ENCODE results near the gene KCNH5.

The KCNH5 gene

DNA sequence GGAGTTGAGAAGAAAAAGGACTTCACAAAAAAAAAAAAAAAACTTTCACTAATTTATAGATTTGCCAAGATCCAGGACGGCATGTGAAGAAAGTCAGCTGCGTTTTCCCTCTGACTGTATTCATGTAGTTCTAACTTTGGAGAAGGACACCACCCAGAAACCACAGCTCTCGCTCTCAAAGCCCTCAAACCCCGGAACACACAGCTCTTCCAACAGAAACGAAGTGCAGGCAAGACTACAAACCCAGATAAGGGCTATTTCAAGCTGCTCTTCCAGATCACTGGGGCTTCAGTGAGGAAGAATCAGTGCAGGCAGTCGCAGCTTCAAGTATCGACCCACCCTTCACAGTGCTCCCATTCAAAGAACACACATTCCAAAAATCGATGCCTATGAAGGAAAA, 13.2 kb downstream of the KCNH5 start:
- Mint-ChIP-seq H3K27ac (no peak overlapping the region), H3K9me3 (no peaks in the 10 kb centered on the region), H3K4me3 (no peak overlapping the region), H3K27me3 (ENCODE audit: low read depth) (no peaks in the 10 kb centered on the region), H3K36me3 (ENCODE audit: low read depth) (no peaks in the 10 kb centered on the region), H3K4me1 (ENCODE audit: low read depth) (no peaks in the 10 kb centered on the region)
- DNase-seq (ENCODE audit: low spot score) = no peak

DNA sequence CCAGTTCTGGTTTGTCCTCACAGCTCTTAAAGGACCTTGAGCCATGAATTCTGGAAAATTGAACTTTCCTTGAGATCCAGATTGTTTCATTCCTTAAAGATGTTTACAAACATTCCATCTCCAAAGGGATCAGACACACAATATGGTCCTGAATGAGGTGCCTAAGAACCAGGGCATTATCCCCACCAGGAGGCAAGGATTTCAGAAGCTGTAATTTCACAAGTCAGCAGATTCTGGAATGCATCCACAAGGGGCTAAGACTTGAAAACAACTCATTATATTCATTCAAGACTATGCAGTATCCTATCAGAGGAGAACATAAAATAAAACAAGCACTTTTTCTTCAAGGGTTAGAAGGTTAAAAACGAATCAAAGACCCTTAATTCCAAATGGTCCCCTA, 15.1 kb downstream of the KCNH5 start:
- no peaks in the 10 kb centered on the region for H3K27me3 Mint-ChIP-seq (ENCODE audit: low read depth)
- H3K4me1 Mint-ChIP-seq (ENCODE audit: low read depth) = no peaks in the 10 kb centered on the region
- DNase-seq (ENCODE audit: low spot score) = no peak
- H3K9me3 Mint-ChIP-seq = no peaks in the 10 kb centered on the region
- H3K36me3 Mint-ChIP-seq (ENCODE audit: low read depth) = no peaks in the 10 kb centered on the region
- no peak overlapping the region for H3K4me3 Mint-ChIP-seq
- no peak overlapping the region for H3K27ac Mint-ChIP-seq

DNA sequence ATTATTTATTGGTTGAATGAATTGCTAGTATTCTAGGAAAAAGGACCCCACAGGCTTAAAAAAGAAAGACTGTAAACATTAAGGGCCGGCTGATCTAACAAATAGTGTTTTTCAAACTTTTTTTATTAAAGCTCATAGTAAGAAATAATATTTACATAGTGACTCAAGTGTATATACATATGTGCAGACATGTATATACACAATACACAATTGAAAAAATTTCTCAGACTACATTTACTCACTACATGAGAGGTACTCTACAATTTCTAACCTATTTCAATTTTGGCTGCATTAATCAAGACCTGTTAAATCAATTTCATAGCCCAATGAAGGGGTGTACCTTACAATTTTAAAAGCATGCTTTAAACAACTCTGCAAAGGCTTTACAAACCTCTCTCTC, 17.5 kb downstream of the KCNH5 start:
- no peak for DNase-seq (ENCODE audit: low spot score)
- Mint-ChIP-seq H3K27me3 (ENCODE audit: low read depth) (no peaks in the 10 kb centered on the region), H3K27ac (no peak overlapping the region), H3K9me3 (no peaks in the 10 kb centered on the region), H3K36me3 (ENCODE audit: low read depth) (no peaks in the 10 kb centered on the region), H3K4me3 (no peak overlapping the region), H3K4me1 (ENCODE audit: low read depth) (no peaks in the 10 kb centered on the region)

DNA sequence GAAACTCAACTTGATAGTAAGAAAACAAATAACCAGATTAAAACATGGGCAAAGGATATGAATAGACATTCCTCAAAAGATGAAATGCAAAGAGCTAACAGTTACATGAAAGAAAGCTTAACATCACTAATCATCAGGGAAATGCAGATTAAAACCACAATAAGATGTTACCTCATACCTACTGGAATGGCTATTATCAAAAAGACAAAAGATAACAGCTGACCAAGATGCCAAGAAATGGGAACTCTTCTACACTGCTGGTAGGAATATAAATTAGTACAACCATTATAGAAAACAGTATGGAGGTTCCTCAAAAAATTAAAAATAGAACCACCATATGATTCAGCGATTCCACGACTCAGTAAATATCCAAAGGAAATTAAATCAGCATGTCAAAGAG, 18.8 kb downstream of the KCNH5 start:
- Mint-ChIP-seq H3K4me1 (ENCODE audit: low read depth) (no peaks in the 10 kb centered on the region), H3K27ac (no peak overlapping the region), H3K4me3 (no peak overlapping the region), H3K36me3 (ENCODE audit: low read depth) (no peaks in the 10 kb centered on the region), H3K27me3 (ENCODE audit: low read depth) (no peaks in the 10 kb centered on the region), H3K9me3 (no peaks in the 10 kb centered on the region)
- DNase-seq (ENCODE audit: low spot score) = no peak

DNA sequence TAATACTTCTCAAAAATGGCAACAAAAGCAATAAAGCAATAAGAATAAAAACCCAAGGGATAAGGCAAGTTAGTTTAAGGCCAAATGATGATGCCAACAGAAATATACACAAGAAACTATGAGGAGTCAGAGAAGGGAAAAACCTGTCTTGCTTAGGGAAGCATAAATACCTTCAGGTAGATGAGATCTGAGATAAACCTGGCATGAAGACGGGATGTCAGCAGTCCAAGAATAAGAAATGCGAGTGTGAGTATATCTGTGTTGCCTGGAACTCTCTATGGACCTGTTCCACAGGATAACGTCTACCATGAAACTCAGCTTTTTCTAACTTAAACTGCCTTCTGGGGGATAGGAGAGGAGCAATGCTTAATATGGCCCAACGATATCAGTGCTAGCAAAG, 30.6 kb downstream of the KCNH5 start:
- DNase-seq (ENCODE audit: low spot score) = no peak
- Mint-ChIP-seq H3K36me3 (ENCODE audit: low read depth) (no peaks in the 10 kb centered on the region), H3K27me3 (ENCODE audit: low read depth) (no peaks in the 10 kb centered on the region), H3K4me3 (no peak overlapping the region), H3K27ac (no peak overlapping the region), H3K9me3 (no peaks in the 10 kb centered on the region), H3K4me1 (ENCODE audit: low read depth) (no peaks in the 10 kb centered on the region)

DNA sequence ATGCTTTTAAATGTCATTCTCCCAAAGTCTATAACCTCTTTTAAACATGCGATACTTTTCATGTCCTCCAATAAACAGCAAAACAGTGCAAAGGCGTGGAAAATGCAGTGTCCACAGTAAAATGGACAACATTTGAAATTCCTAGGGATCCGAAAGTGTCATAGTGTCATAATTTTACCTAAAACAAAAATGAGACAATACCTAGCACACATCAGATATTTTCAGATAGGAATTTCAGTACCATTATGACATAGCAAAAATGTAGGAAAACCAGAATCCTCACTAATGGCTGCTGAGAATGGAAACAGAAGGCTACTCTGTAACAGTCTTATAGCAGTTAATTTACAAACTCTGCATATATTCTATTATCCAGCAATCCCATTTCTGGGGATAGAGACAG, 33.1 kb downstream of the KCNH5 start:
- H3K9me3 Mint-ChIP-seq = no peaks in the 10 kb centered on the region
- no peak overlapping the region for H3K4me3 Mint-ChIP-seq
- no peaks in the 10 kb centered on the region for H3K36me3 Mint-ChIP-seq (ENCODE audit: low read depth)
- no peaks in the 10 kb centered on the region for H3K27me3 Mint-ChIP-seq (ENCODE audit: low read depth)
- H3K27ac Mint-ChIP-seq = no peak overlapping the region
- no peak for DNase-seq (ENCODE audit: low spot score)
- H3K4me1 Mint-ChIP-seq (ENCODE audit: low read depth) = no peaks in the 10 kb centered on the region

DNA sequence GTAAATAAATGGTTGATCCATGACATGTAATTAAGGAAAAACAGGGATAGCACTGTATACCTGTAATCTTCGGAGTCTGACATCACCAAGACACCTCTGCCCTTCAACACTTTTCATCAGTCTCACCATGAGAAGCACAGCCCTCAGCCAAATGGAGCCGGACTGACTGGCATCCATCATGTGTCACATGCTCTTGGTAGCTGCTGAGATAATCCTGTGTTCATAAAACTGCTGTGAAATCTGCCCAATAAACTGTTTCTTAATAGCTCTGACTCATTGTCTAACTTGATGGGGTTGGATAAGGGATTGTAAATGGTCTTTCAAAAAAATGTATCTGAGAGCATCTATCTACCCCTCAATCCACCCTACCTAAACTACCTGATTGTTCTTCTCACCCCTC, 33.6 kb downstream of the KCNH5 start:
- Mint-ChIP-seq H3K36me3 (ENCODE audit: low read depth) (no peaks in the 10 kb centered on the region), H3K27ac (no peak overlapping the region), H3K27me3 (ENCODE audit: low read depth) (no peaks in the 10 kb centered on the region), H3K9me3 (no peaks in the 10 kb centered on the region), H3K4me3 (no peak overlapping the region), H3K4me1 (ENCODE audit: low read depth) (no peaks in the 10 kb centered on the region)
- no peak for DNase-seq (ENCODE audit: low spot score)

DNA sequence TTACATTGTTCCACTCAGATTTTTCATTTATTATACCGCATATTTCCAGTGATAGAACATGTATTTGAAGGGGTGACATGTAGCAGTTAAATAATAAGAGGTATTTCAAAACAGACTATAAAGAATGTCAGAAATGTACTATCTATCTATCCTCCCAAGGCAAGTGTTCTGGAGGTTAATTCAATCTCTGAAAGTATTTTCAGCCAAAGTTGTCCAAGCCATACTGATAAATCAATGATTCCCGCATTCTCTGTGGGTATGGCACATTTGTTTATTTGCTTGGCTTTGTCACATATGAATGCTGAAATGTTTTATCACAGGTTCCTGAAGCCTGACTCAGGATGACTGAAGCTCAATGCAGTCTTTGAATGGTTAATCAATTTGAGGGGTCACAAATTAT, 35.8 kb downstream of the KCNH5 start:
- no peak for DNase-seq (ENCODE audit: low spot score)
- Mint-ChIP-seq H3K4me1 (ENCODE audit: low read depth) (no peaks in the 10 kb centered on the region), H3K27ac (no peak overlapping the region), H3K27me3 (ENCODE audit: low read depth) (no peaks in the 10 kb centered on the region), H3K36me3 (ENCODE audit: low read depth) (no peaks in the 10 kb centered on the region), H3K9me3 (no peaks in the 10 kb centered on the region), H3K4me3 (no peak overlapping the region)

DNA sequence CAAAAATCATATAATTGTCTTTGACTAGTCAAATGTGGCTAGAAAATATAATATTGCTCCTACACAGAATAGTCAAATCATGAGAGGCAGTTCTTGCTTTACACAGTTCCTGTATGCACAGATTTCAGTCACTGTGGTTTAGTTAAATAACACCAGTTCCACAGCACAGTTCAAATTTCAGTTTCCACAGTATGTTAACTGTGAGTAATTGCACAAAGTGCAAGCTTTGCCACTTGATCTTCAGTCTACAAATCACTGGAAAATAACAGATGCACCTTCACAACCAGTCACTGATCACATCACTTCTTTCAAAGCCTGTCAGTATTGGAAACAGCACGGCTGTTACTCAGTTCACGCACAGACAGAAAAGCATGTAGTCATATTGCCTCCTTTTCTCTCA, 38.7 kb downstream of the KCNH5 start:
- Mint-ChIP-seq H3K4me1 (ENCODE audit: low read depth) (no peaks in the 10 kb centered on the region), H3K4me3 (no peak overlapping the region), H3K36me3 (ENCODE audit: low read depth) (no peaks in the 10 kb centered on the region), H3K27me3 (ENCODE audit: low read depth) (no peaks in the 10 kb centered on the region), H3K9me3 (no peaks in the 10 kb centered on the region), H3K27ac (no peak overlapping the region)
- no peak for DNase-seq (ENCODE audit: low spot score)

DNA sequence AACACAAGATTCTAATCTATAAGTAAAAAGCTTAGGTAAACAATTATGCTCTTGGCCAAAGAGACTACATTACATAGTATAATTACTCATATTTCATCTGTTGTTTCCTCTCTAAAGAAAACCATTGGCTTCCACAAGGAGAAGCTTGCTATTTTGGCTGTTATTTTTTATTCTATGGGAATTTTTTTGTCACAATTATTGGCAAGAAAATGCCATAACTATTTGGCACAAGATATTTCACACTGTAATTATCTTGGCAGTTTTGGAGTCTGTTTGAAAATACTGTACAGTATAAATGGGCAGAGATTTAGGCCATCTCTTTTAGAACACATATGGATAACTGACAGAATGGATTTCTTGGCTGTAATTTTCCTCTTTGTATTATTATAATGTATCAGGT, 51.2 kb downstream of the KCNH5 start:
- Mint-ChIP-seq H3K27me3 (ENCODE audit: low read depth) (no peaks in the 10 kb centered on the region), H3K4me1 (ENCODE audit: low read depth) (no peaks in the 10 kb centered on the region), H3K9me3 (no peaks in the 10 kb centered on the region), H3K36me3 (ENCODE audit: low read depth) (no peaks in the 10 kb centered on the region), H3K27ac (no peak overlapping the region), H3K4me3 (no peak overlapping the region)
- no peak for DNase-seq (ENCODE audit: low spot score)

DNA sequence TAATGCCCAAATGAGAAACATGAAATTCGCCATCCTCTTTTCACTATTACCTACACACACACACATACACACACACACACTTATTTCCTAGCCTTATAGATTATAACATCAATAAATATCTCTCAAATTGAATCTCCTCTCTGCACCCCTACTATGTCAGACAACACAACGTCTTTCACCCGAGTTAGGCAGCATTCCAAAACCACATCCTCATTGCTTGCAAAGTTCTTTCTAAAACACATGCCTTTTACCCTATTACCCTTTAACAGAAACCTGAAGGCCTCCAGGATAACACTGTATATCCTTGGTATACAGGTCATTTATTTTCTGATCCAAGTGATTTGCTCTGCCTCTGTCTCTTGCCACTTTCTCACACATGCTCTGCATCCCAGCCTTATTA, 56.3 kb downstream of the KCNH5 start:
- Mint-ChIP-seq H3K27me3 (ENCODE audit: low read depth) (no peaks in the 10 kb centered on the region), H3K36me3 (ENCODE audit: low read depth) (no peaks in the 10 kb centered on the region)
- no peak for DNase-seq (ENCODE audit: low spot score)

DNA sequence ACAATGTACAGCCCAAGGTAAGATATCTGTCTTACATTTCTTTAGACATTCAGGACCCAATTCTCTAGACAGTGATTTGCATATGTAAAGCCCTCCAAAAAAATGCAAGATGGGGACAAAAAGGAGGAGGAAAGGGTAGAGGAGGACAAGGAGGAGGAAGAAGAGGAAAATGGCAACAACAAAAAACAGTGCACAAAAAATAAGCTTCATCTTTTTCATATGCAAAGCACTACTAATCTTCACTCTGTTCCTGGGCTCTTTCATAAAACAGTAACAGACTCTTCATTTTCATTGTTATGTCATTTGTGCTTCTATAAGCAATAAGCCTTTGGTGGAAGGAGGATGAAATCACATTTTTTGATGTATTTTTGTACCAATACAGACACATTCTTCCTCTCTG, 61.4 kb downstream of the KCNH5 start:
- Mint-ChIP-seq H3K4me3 (no peak overlapping the region), H3K9me3 (no peaks in the 10 kb centered on the region), H3K27me3 (ENCODE audit: low read depth) (no peaks in the 10 kb centered on the region), H3K27ac (no peak overlapping the region), H3K4me1 (ENCODE audit: low read depth) (no peaks in the 10 kb centered on the region), H3K36me3 (ENCODE audit: low read depth) (no peaks in the 10 kb centered on the region)
- no peak for DNase-seq (ENCODE audit: low spot score)

More for the DNA sequence above, 56.3 kb downstream of the KCNH5 start:
- H3K27ac Mint-ChIP-seq = no peak overlapping the region
- H3K9me3 Mint-ChIP-seq = no peaks in the 10 kb centered on the region
- no peak overlapping the region for H3K4me3 Mint-ChIP-seq
- H3K4me1 Mint-ChIP-seq (ENCODE audit: low read depth) = no peaks in the 10 kb centered on the region

DNA sequence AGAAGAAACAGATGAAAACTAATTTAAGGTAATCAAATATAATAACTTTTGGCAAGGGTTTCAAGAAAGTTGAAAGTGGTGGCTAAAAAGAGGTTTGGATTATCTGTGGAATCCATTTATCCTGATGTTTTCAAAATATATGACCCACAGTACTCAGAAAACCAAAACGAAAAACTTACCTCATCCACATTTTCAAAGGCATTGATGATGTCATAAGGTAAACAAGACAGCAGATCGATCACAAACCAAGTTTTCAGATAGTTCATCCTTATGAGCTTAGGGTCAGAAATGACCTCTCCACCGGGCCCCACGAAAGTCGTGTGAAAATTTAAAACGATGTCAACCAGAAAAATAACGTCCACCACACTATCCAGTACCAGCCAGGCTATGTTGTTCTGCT, 64.6 kb downstream of the KCNH5 start:
- no peak overlapping the region for H3K4me3 Mint-ChIP-seq
- no peaks in the 10 kb centered on the region for H3K9me3 Mint-ChIP-seq
- no peak for DNase-seq (ENCODE audit: low spot score)
- H3K36me3 Mint-ChIP-seq (ENCODE audit: low read depth) = no peaks in the 10 kb centered on the region
- no peaks in the 10 kb centered on the region for H3K27me3 Mint-ChIP-seq (ENCODE audit: low read depth)
- H3K4me1 Mint-ChIP-seq (ENCODE audit: low read depth) = no peaks in the 10 kb centered on the region
- no peak overlapping the region for H3K27ac Mint-ChIP-seq

DNA sequence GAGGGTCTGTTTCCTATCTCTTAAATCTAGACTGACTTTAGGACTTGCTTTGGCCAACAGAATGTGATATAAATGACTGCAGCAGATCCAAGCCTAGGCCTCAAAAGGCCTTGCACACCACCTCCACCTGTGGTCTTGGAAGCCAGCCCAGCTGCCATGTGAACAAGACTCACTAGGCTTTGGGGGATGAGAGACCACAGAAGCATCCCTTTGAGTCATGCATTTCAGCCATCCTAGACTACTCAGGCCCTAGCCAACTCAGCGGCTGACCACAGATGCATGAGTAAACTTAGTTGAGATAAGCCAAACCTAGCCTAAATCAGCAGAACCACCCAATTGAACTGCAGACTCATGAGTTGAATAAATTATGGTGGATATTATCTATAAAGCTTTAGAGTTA, 87.7 kb downstream of the KCNH5 start:
- no peaks in the 10 kb centered on the region for H3K4me1 Mint-ChIP-seq (ENCODE audit: low read depth)
- H3K27ac Mint-ChIP-seq = no peak overlapping the region
- H3K4me3 Mint-ChIP-seq = no peak overlapping the region
- H3K27me3 Mint-ChIP-seq (ENCODE audit: low read depth) = no peaks in the 10 kb centered on the region
- no peaks in the 10 kb centered on the region for H3K36me3 Mint-ChIP-seq (ENCODE audit: low read depth)
- no peak for DNase-seq (ENCODE audit: low spot score)
- H3K9me3 Mint-ChIP-seq = no peaks in the 10 kb centered on the region

DNA sequence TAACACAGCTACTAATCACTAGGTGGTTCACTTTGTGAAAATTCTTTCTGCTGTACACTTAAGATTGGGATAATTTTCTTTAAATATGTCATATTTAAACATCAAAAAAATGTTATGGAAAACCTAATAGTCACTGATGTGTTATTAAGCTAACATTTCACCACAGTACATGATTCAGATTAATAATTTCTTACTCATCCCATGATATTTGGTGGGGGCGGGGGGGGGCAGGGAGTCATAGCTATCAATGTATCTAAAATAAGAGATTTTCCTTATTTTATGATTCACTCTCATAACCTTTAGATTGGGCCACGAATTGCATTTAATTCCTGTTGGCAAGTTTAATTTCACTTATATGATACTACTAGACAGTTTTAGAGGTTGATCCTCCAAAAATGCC, 88.8 kb downstream of the KCNH5 start:
- H3K9me3 Mint-ChIP-seq = no peaks in the 10 kb centered on the region
- no peak overlapping the region for H3K27ac Mint-ChIP-seq
- no peaks in the 10 kb centered on the region for H3K27me3 Mint-ChIP-seq (ENCODE audit: low read depth)
- H3K4me1 Mint-ChIP-seq (ENCODE audit: low read depth) = no peaks in the 10 kb centered on the region
- H3K36me3 Mint-ChIP-seq (ENCODE audit: low read depth) = no peaks in the 10 kb centered on the region
- H3K4me3 Mint-ChIP-seq = no peak overlapping the region
- DNase-seq (ENCODE audit: low spot score) = no peak

DNA sequence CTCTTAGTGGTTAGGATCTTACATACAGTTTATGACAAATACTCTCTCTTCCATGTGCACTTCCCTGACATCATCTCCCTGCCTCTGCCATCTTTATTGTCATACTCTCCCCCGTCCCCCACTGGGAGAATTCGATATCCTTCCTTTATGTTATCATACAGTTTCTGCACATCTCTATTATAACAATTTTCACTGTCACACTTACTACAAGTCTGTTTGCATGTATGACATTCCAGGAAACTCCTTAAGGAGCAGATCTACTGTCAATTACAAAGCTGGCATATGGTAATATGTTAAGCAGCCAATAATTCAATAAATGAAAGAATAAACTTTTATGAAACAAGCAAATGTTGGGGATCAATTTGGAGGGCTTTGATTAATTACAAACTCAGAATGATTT, 91.1 kb downstream of the KCNH5 start:
- no peaks in the 10 kb centered on the region for H3K9me3 Mint-ChIP-seq
- no peaks in the 10 kb centered on the region for H3K27me3 Mint-ChIP-seq (ENCODE audit: low read depth)
- no peaks in the 10 kb centered on the region for H3K4me1 Mint-ChIP-seq (ENCODE audit: low read depth)
- no peak overlapping the region for H3K4me3 Mint-ChIP-seq
- no peaks in the 10 kb centered on the region for H3K36me3 Mint-ChIP-seq (ENCODE audit: low read depth)
- DNase-seq (ENCODE audit: low spot score) = no peak
- no peak overlapping the region for H3K27ac Mint-ChIP-seq

All from T-helper 2 cell treated with Interferon-gamma antibody and Interleukin-4, amounts not matched to agents 5 μg/mL and 100 μg/mL, for 36 hours (primary cell).